HepG2 (cell line): ENCODE data around the gene RHBDF2. TPM values are rescaled to one million over a fixed set of nuclear protein-coding genes. Genes with fewer than 3 reads are reported as not detected.

Source experiments
- CC2D1A ChIP-seq: sonication (generic); formaldehyde crosslinking; IDR thresholded peaks from 2 replicates; pipeline ENCODE4 v1.8.1; 2023; ENCODE audit warnings: mild to moderate bottlenecking, missing genetic modification reagents
- CCAR2 ChIP-seq: fragments of 200-400 bp; formaldehyde crosslinking; optimal IDR thresholded peaks from 2 replicates; pipeline ENCODE3; 2018; ENCODE audit warnings: low read depth, mild to moderate bottlenecking, low read length, moderate library complexity
- HIVEP1 ChIP-seq: sonication (generic); formaldehyde crosslinking; IDR thresholded peaks from 2 replicates; pipeline ENCODE4 v1.4.0; 2020; ENCODE audit warnings: mild to moderate bottlenecking, missing genetic modification reagents
- HNRNPK ChIP-seq: fragments of 200-400 bp; formaldehyde crosslinking; IDR thresholded peaks from 2 replicates; pipeline ENCODE4 v1.6.1; 2018; ENCODE audit warnings: low read length, low read depth, moderate library complexity, mild to moderate bottlenecking; ENCODE audit not compliant: poor library complexity, severe bottlenecking
- KDM1A ChIP-seq: IDR thresholded peaks from 2 replicates; pipeline ENCODE4 v1.6.1; 2016; ENCODE audit warnings: missing compliant biosample characterization
- MAFF ChIP-seq: IDR thresholded peaks from 2 replicates; pipeline ENCODE4 v1.6.1; 2011; ENCODE audit warnings: low read depth, low read length, improper control_type of control experiment
- MIER3 ChIP-seq: IDR thresholded peaks from 2 replicates; pipeline ENCODE4 v1.6.1; 2016; ENCODE audit warnings: missing compliant biosample characterization, borderline replicate concordance
- PHF5A ChIP-seq: IDR thresholded peaks from one replicate; pipeline ENCODE4 v1.6.1; 2018; ENCODE audit warnings: low read depth, missing genetic modification reagents; ENCODE audit not compliant: unreplicated experiment
- PLRG1 ChIP-seq: fragments of 450-650 bp; conservative IDR thresholded peaks from 2 replicates; pipeline ENCODE4 v1.6.1; 2016
- POLR2AphosphoS2 ChIP-seq: IDR thresholded peaks from 2 replicates; pipeline ENCODE4 v1.6.1; 2011; ENCODE audit warnings: low read depth, low read length, improper control_type of control experiment
- TBP ChIP-seq: sonication (generic); formaldehyde crosslinking; IDR thresholded peaks from 2 replicates; pipeline ENCODE4 v1.5.0; 2020; ENCODE audit warnings: missing genetic modification reagents
- ZFP36 ChIP-seq: fragments of 150-350 bp; IDR thresholded peaks from 2 replicates; pipeline ENCODE4 v1.6.1; 2018; ENCODE audit warnings: borderline replicate concordance, low read length, low read depth; ENCODE audit not compliant: partially characterized antibody
- ZFYVE20 ChIP-seq: sonication (generic); formaldehyde crosslinking; IDR thresholded peaks from 2 replicates; pipeline ENCODE4 v1.8.0; 2023; ENCODE audit warnings: low read depth, mild to moderate bottlenecking, moderate library complexity, missing genetic modification reagents, borderline replicate concordance
- ZNF329 ChIP-seq: sonication (generic); formaldehyde crosslinking; IDR thresholded peaks from 2 replicates; pipeline ENCODE4 v1.9.0; 2021; ENCODE audit warnings: low read depth, mild to moderate bottlenecking, missing genetic modification reagents
- ZNF484 ChIP-seq: sonication (generic); formaldehyde crosslinking; IDR thresholded peaks from 2 replicates; pipeline ENCODE4 v1.5.1; 2020; ENCODE audit warnings: mild to moderate bottlenecking, low read depth, missing genetic modification reagents, borderline replicate concordance
- ZNF552 ChIP-seq: sonication (generic); formaldehyde crosslinking; IDR thresholded peaks from 2 replicates; pipeline ENCODE4 v1.9.0; 2022; ENCODE audit warnings: missing genetic modification reagents, mild to moderate bottlenecking, borderline replicate concordance
- polyA plus RNA-seq, 8 experiments: library from polyadenylated mRNA; depleted of rRNA in 3 of 8; stranded (reverse) in 7 of 8; unstranded in 1 of 8; fragments of >200 nt; fragmentation: Illumina TruSeq in 4 of 8; extraction: Trizol in 4 of 8; gene quantifications; 2 replicates each; pipeline versions ENCODE4 v1.2.1 to v1.2.3, GENCODE V29; 2011 to 2016; ENCODE audit warnings: low read depth in 4 of 8, missing spikeins in 1 of 8, mixed read lengths in 1 of 8; ENCODE audit not compliant: insufficient read depth in 1 of 8
- total RNA-seq, 5 experiments: library from RNA; depleted of rRNA; stranded (reverse); fragments of >200 nt; fragmentation: Illumina TruSeq; extraction: Trizol; gene quantifications; 2 replicates each; pipeline ENCODE4 v1.2.3, GENCODE V29; 2016; ENCODE audit warnings: low read depth in 1 of 5
- TF ChIP-seq, protein P1 (sequence below): sonication (generic); formaldehyde crosslinking; IDR thresholded peaks from 2 replicates; pipeline ENCODE4 v1.5.1; 2020; ENCODE audit warnings: missing genetic modification reagents, mild to moderate bottlenecking, borderline replicate concordance
- TF ChIP-seq, protein P2 (sequence below): sonication (generic); formaldehyde crosslinking; IDR thresholded peaks from 2 replicates; pipeline ENCODE4 v1.4.0; 2020; ENCODE audit warnings: missing genetic modification reagents
- TF ChIP-seq, protein P3 (sequence below): sonication (generic); formaldehyde crosslinking; IDR thresholded peaks from 2 replicates; pipeline ENCODE4 v1.5.0; 2020; ENCODE audit warnings: missing genetic modification reagents
- TF ChIP-seq, protein P4 (sequence below): sonication (generic); formaldehyde crosslinking; IDR thresholded peaks from 2 replicates; pipeline ENCODE4 v1.9.0; 2022; ENCODE audit warnings: low read depth, missing genetic modification reagents

Gene RHBDF2
- total and polyA plus RNA-seq, 2 of the 13 experiments (the other 11 are each of a cell fraction or from before 2014, with no cell fraction given), result 7.8 to 24.2 TPM

DNA sequence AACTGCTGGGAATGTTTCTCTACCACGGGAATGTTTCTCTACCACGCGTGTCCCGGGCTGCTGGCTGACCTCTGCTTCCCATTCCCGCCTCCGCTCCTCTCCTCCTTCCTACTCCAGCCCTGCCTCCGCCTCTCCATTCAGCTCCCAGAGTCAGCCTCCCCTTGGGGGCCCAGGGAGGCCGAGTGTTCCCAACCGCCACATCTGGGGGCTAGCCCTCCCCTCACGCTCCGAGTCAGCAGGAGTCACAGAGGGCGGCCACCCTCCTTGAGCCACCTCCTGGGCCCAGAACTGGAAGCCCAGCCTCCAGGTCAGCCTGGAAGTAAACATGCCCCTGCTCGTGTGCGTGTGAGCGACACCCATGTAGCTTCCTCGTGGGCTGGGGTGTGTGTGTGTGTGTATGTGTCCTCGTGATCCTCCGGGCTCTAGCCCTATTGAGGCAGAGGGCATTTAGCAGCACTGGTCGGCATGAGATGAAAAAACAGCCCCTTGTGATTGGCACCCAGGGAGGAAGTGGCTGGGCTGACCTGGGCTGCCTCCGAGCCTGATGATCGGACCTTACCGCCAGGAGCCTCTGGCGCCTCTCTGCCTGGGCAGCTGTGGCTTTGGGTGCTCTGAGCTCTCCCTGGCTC, 29.0 kb upstream of the RHBDF2 start (continued):
- TF ChIP-seq CC2D1A (CRISPR knock-in tag) (no peak), ZFYVE20 (CRISPR knock-in tag) (no peak), TBP (CRISPR knock-in tag) (no peak), ZFP36 (no peak), PHF5A (CRISPR knock-in tag) (no peak), ZNF552 (no peak), HIVEP1 (CRISPR knock-in tag) (0 out of 2 replicates have a peak, but pooled peaks have one; percentile 7), MIER3 (CRISPR knock-in tag) (no peak), ZNF329 (no peak), PLRG1 (no peak), KDM1A (CRISPR knock-in tag) (no peak), MAFF (no peak), HNRNPK (no peak), CCAR2 (no peak), ZNF484 (CRISPR knock-in tag) (no peak), POLR2AphosphoS2 (0 out of 2 replicates have a peak, but pooled peaks have one; percentile 40)
- TF ChIP-seq, protein P1, sequence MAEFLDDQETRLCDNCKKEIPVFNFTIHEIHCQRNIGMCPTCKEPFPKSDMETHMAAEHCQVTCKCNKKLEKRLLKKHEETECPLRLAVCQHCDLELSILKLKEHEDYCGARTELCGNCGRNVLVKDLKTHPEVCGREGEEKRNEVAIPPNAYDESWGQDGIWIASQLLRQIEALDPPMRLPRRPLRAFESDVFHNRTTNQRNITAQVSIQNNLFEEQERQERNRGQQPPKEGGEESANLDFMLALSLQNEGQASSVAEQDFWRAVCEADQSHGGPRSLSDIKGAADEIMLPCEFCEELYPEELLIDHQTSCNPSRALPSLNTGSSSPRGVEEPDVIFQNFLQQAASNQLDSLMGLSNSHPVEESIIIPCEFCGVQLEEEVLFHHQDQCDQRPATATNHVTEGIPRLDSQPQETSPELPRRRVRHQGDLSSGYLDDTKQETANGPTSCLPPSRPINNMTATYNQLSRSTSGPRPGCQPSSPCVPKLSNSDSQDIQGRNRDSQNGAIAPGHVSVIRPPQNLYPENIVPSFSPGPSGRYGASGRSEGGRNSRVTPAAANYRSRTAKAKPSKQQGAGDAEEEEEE (CRISPR knock-in tag), result no peak
- TF ChIP-seq, protein P2, sequence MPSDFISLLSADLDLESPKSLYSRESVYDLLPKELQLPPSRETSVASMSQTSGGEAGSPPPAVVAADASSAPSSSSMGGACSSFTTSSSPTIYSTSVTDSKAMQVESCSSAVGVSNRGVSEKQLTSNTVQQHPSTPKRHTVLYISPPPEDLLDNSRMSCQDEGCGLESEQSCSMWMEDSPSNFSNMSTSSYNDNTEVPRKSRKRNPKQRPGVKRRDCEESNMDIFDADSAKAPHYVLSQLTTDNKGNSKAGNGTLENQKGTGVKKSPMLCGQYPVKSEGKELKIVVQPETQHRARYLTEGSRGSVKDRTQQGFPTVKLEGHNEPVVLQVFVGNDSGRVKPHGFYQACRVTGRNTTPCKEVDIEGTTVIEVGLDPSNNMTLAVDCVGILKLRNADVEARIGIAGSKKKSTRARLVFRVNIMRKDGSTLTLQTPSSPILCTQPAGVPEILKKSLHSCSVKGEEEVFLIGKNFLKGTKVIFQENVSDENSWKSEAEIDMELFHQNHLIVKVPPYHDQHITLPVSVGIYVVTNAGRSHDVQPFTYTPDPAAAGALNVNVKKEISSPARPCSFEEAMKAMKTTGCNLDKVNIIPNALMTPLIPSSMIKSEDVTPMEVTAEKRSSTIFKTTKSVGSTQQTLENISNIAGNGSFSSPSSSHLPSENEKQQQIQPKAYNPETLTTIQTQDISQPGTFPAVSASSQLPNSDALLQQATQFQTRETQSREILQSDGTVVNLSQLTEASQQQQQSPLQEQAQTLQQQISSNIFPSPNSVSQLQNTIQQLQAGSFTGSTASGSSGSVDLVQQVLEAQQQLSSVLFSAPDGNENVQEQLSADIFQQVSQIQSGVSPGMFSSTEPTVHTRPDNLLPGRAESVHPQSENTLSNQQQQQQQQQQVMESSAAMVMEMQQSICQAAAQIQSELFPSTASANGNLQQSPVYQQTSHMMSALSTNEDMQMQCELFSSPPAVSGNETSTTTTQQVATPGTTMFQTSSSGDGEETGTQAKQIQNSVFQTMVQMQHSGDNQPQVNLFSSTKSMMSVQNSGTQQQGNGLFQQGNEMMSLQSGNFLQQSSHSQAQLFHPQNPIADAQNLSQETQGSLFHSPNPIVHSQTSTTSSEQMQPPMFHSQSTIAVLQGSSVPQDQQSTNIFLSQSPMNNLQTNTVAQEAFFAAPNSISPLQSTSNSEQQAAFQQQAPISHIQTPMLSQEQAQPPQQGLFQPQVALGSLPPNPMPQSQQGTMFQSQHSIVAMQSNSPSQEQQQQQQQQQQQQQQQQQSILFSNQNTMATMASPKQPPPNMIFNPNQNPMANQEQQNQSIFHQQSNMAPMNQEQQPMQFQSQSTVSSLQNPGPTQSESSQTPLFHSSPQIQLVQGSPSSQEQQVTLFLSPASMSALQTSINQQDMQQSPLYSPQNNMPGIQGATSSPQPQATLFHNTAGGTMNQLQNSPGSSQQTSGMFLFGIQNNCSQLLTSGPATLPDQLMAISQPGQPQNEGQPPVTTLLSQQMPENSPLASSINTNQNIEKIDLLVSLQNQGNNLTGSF (CRISPR knock-in tag), result 0 out of 2 replicates have a peak, but pooled peaks have one; percentile 15
- TF ChIP-seq, protein P3, sequence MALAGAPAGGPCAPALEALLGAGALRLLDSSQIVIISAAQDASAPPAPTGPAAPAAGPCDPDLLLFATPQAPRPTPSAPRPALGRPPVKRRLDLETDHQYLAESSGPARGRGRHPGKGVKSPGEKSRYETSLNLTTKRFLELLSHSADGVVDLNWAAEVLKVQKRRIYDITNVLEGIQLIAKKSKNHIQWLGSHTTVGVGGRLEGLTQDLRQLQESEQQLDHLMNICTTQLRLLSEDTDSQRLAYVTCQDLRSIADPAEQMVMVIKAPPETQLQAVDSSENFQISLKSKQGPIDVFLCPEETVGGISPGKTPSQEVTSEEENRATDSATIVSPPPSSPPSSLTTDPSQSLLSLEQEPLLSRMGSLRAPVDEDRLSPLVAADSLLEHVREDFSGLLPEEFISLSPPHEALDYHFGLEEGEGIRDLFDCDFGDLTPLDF, result no peak
- TF ChIP-seq, protein P4, sequence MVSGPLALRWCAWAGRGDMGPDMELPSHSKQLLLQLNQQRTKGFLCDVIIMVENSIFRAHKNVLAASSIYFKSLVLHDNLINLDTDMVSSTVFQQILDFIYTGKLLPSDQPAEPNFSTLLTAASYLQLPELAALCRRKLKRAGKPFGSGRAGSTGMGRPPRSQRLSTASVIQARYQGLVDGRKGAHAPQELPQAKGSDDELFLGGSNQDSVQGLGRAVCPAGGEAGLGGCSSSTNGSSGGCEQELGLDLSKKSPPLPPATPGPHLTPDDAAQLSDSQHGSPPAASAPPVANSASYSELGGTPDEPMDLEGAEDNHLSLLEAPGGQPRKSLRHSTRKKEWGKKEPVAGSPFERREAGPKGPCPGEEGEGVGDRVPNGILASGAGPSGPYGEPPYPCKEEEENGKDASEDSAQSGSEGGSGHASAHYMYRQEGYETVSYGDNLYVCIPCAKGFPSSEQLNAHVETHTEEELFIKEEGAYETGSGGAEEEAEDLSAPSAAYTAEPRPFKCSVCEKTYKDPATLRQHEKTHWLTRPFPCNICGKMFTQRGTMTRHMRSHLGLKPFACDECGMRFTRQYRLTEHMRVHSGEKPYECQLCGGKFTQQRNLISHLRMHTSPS (CRISPR knock-in tag), result peak; percentile 34; the same call in 1 of the 2 replicates
